Lung (tissue), 12 donors: ENCODE measurements around the gene NOVA1. TPM values are rescaled to one million over a fixed set of nuclear protein-coding genes. Genes with fewer than 3 reads are reported as not detected.

Experiments used
- ATAC-seq: fragments of 200-7000 bp; cut with Tn5 transposase; one replicate; pipeline ENCODE4 v1.9.1; 2020; ENCODE audit warnings: moderate number of reproducible peaks; ENCODE audit not compliant: insufficient read depth, low FRiP score
- DNase-seq, 3 donors: peaks; one replicate each; pipeline ENCODE4 v3.0.0-alpha.2; 2013 to 2017
- H3K27ac ChIP-seq, 2 donors: one replicate each; pipeline ENCODE4 v1.5.1; 2013; ENCODE audit warnings: mild to moderate bottlenecking in 2 of 2, moderate library complexity in 2 of 2, control low read depth in 1 of 2, inconsistent platforms in 1 of 2, low read depth in 1 of 2, low read length in 1 of 2
- H3K27me3 ChIP-seq, 3 donors: one replicate each; pipeline ENCODE4 v1.5.1; 2013; ENCODE audit warnings: low read length in 2 of 3; ENCODE audit not compliant: control insufficient read depth in 3 of 3, insufficient read depth in 3 of 3
- H3K36me3 ChIP-seq, 4 donors: one replicate each; pipeline ENCODE4 v1.5.1; 2013; ENCODE audit warnings: low read length in 4 of 4, mild to moderate bottlenecking in 1 of 4, moderate library complexity in 1 of 4; ENCODE audit not compliant: control insufficient read depth in 4 of 4, insufficient read depth in 4 of 4
- H3K4me1 ChIP-seq, 5 donors: one replicate each; pipeline ENCODE4 v1.5.1; 2013; ENCODE audit warnings: low read length in 5 of 5, mild to moderate bottlenecking in 2 of 5, moderate library complexity in 1 of 5; ENCODE audit not compliant: control insufficient read depth in 5 of 5, insufficient read depth in 5 of 5
- H3K4me3 ChIP-seq: one replicate; pipeline ENCODE4 v1.5.1; 2013; ENCODE audit warnings: mild to moderate bottlenecking, control low read depth, moderate library complexity
- H3K9ac ChIP-seq, 2 donors: one replicate each; pipeline ENCODE4 v1.5.1; 2013; ENCODE audit warnings: low read length in 2 of 2, control low read depth in 1 of 2; ENCODE audit not compliant: insufficient read depth in 1 of 2
- H3K9me3 ChIP-seq, 4 donors: one replicate each; pipeline ENCODE4 v1.5.1; 2013; ENCODE audit warnings: low read length in 3 of 4, mild to moderate bottlenecking in 1 of 4, moderate library complexity in 1 of 4; ENCODE audit not compliant: control insufficient read depth in 4 of 4, insufficient read depth in 3 of 4
- WGBS, 2 donors: extraction: QIAGEN DNeasy Blood & Tissue Kit; methylation state at CpG; one replicate each; pipeline ENCODE4 v1.1.7; 2013; 5-methylcytosine and 5-hydroxymethylcytosine counted together
- polyA plus RNA-seq, 2 donors: library from polyadenylated mRNA; stranded (reverse); fragments of 200-250 nt; gene quantifications; one replicate each; pipeline ENCODE4 v1.2.1, GENCODE V29; 2013
- total RNA-seq, 2 donors: library from RNA; depleted of rRNA in 1 of 2; stranded (reverse); fragments of >200 nt in 1 of 2; gene quantifications; one replicate each; pipeline ENCODE4 v1.2.1, GENCODE V29; 2014 to 2021
- TF ChIP-seq, protein P1 (sequence below): IDR thresholded peaks from 2 replicates; pipeline ENCODE4 v1.5.1; 2012; ENCODE audit warnings: mild to moderate bottlenecking; ENCODE audit errors: control extremely low read depth, extremely low read depth
- donor health status: control.
- donor health status: control.
- donor health status: Bipolar disorder and iron deficiency.
- donor health status: healthy.
- donor health status: DM: yes; HTN: yes; CAD: no.

The NOVA1 gene
- total and polyA plus RNA-seq, 4 donors = 0.38 to 10.0 (median 2.1) TPM

DNA sequence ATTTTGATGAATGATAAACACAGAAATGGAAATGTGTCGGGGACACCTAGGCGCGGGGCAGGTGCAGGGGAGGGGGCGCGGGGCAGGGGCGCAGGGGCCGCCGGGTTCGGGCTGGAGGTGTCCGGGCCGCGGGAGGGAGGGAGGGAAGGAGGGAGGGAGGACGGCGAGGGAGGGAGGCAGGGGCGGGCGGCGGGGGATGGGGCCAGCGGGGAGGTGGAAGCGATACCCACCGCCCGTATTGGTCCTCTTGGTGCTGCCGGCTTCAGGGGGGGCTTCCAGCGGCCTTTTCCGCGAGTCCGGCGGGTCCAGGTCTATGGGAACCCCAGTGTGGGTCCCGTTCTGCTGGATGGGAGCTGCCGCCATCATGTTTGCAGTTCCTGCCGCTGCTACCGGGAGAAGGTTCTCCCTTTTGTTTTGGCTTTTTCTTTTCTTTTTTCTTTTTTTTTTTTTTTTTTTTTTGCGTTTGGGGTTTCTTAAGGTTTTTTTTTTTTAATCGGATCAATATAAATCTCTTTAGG lies 703 bp downstream of the NOVA1 start:
- TF ChIP-seq, protein P1, sequence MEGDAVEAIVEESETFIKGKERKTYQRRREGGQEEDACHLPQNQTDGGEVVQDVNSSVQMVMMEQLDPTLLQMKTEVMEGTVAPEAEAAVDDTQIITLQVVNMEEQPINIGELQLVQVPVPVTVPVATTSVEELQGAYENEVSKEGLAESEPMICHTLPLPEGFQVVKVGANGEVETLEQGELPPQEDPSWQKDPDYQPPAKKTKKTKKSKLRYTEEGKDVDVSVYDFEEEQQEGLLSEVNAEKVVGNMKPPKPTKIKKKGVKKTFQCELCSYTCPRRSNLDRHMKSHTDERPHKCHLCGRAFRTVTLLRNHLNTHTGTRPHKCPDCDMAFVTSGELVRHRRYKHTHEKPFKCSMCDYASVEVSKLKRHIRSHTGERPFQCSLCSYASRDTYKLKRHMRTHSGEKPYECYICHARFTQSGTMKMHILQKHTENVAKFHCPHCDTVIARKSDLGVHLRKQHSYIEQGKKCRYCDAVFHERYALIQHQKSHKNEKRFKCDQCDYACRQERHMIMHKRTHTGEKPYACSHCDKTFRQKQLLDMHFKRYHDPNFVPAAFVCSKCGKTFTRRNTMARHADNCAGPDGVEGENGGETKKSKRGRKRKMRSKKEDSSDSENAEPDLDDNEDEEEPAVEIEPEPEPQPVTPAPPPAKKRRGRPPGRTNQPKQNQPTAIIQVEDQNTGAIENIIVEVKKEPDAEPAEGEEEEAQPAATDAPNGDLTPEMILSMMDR = no peak
- peaks cover 0 to 19% (median 2%) of the 10 kb centered on the region in 5 donors for H3K4me1 ChIP-seq
- no peaks in the 10 kb centered on the region for H3K27me3 ChIP-seq
- H3K9ac ChIP-seq = peak overlapping the region in 1 of 2 donors; percentile 67
- H3K36me3 ChIP-seq = peaks cover 0 to 3% (median 0%) of the 10 kb centered on the region in 4 donors
- WGBS, 2 donors = 1% methylated on average over 20 to 33 of the region's 33 CpGs
- ATAC-seq = no peak
- H3K27ac ChIP-seq = no peak overlapping the region
- peak; percentile 50 to 62 (median 55) for DNase-seq
- H3K4me3 ChIP-seq = peak overlapping the region; percentile 45
- H3K9me3 ChIP-seq = no peaks in the 10 kb centered on the region

DNA sequence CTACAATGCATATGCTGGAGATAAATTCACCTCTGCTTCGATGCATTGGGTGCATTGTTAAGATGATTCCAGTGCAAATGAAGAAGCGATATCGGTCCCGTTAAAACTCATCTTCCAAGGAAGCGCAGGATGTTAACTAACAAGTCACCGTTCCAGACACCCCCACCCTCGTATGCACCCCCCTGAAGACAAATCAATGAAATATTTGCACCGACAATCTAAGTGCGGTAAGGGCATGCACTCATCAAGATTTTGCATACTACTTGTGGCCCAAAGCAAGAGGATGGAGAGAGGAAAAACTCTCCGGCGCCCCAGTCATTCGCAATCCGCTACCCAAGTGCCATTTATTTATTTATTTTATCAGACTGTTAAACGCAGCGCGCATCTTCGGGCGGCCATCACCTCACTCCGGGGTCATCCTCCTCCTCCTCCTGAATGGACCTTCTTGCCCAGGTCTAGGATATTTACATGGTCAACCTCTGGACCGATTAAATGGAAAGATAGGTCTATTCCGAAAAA lies 1.2 kb downstream of the NOVA1 start:
- WGBS, 2 donors = 2 to 5% methylated on average over 21 of the region's 21 CpGs
- no peaks in the 10 kb centered on the region for H3K27me3 ChIP-seq
- H3K4me1 ChIP-seq = peaks cover 0 to 19% (median 2%) of the 10 kb centered on the region in 5 donors
- DNase-seq = peak; percentile 41 to 54 (median 53)
- no peak for ATAC-seq
- peak overlapping the region; percentile 21 for H3K4me3 ChIP-seq
- H3K36me3 ChIP-seq = peaks cover 0 to 3% (median 0%) of the 10 kb centered on the region in 4 donors
- H3K27ac ChIP-seq = no peak overlapping the region
- TF ChIP-seq, protein P1 = no peak
- H3K9ac ChIP-seq = peak overlapping the region in 1 of 2 donors; percentile 27
- H3K9me3 ChIP-seq = no peaks in the 10 kb centered on the region

DNA sequence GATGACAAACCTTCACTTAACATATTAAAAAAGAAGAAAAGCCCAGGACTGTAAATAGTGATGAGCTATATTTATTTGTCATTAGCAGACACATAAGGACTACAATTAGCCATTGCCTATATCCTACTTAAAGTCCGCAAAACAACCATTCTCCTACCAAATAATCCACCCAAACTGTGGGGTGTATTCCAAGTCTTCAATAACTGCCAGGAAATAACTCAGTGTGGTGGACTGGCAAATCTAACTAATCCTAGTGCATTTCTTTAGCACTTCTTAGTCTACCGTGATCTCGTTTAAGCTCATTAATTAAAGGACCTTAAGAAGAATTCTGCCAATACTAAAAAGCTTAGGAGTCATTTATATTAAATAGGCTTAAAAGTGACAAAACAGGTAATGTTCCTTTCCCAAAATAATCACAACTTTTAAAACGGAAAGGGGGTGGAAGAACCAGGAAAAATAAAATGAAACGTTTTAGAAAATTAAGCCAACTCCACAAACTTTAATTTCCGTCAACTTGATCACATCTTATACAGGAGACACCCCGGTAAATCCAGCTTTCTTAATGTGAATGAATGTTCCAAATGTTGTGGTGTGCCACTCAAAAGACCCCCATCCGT lies 1.8 kb downstream of the NOVA1 start:
- H3K36me3 ChIP-seq = peaks cover 0 to 3% (median 0%) of the 10 kb centered on the region in 4 donors
- no peak overlapping the region for H3K27ac ChIP-seq
- H3K9ac ChIP-seq = peak overlapping the region in 1 of 2 donors; percentile 27
- no peaks in the 10 kb centered on the region for H3K27me3 ChIP-seq
- peak in 2 of 3 donors; percentile 28 to 49 for DNase-seq
- no peak overlapping the region for H3K4me3 ChIP-seq
- ATAC-seq = no peak
- TF ChIP-seq, protein P1 = no peak
- H3K9me3 ChIP-seq = no peaks in the 10 kb centered on the region
- H3K4me1 ChIP-seq = peaks cover 0 to 19% (median 2%) of the 10 kb centered on the region in 5 donors
- WGBS, 2 donors = 27 to 31% methylated on average over 8 of the region's 8 CpGs
